Measurements from ENCODE around the gene SFR1. TPM values are rescaled to one million over a fixed set of nuclear protein-coding genes. Genes with fewer than 3 reads are reported as not detected.

Gene SFR1
- total and polyA plus RNA-seq, 4 donors = 0.83 to 5.5 (median 1.6) TPM

GRCh38 chr10:104081998-104082397 lies 40.0 kb upstream of the SFR1 start:
- no peak for TF ChIP-seq FOXA1 (IDR thresholded peaks at IDR 0.05)
- TF ChIP-seq FOXA2 (IDR thresholded peaks at IDR 0.05) = no peak
- TF ChIP-seq ZBTB33 (IDR thresholded peaks at IDR 0.05) = no peak
- no peak for TF ChIP-seq MAX (IDR thresholded peaks at IDR 0.05)
- no peak for TF ChIP-seq EGR1 (IDR thresholded peaks at IDR 0.05; ENCODE audit: low read depth in 2 of 2)
- no peak for TF ChIP-seq SP1 (IDR thresholded peaks at IDR 0.05)
- TF ChIP-seq HNF4G (IDR thresholded peaks at IDR 0.05) = no peak
- no peak for TF ChIP-seq HNF4A (conservative IDR thresholded peaks at IDR 0.05)
- no peak for TF ChIP-seq ATF3 (IDR thresholded peaks at IDR 0.05)
- WGBS = 92% methylated on average over 5 of the region's 5 CpGs
- no peak for DNase-seq (ENCODE audit: low spot score)
- no peaks in the 10 kb centered on the region for H3K9me3 ChIP-seq (ENCODE audit: control insufficient read depth in 4 of 4, low read length in 3 of 4)
- H3K27me3 ChIP-seq (ENCODE audit: control insufficient read depth in 4 of 4, insufficient read depth in 4 of 4, low read length in 3 of 4) = no peaks in the 10 kb centered on the region
- no peak overlapping the region for H3K9ac ChIP-seq (ENCODE audit: low read depth in 1 of 2, low read length in 2 of 2)
- H3K4me3 ChIP-seq (ENCODE audit: low read depth in 1 of 3, low read length in 3 of 3) = no peak overlapping the region
- H3K27ac ChIP-seq (ENCODE audit: low read depth in 1 of 2, low read length in 2 of 2) = no peak overlapping the region
- H3K4me1 ChIP-seq (ENCODE audit: control insufficient read depth in 4 of 4, insufficient read depth in 4 of 4, low read length in 3 of 4) = no peaks in the 10 kb centered on the region
- no peaks in the 10 kb centered on the region for H3K36me3 ChIP-seq (ENCODE audit: control insufficient read depth in 4 of 4, insufficient read depth in 3 of 4, low read depth in 1 of 4, low read length in 3 of 4)

GRCh38 chr10:104084482-104085142 lies 37.4 kb upstream of the SFR1 start:
- 86% methylated on average over 5 of the region's 5 CpGs for WGBS
- Histone ChIP-seq H3K27me3 (ENCODE audit: control insufficient read depth in 4 of 4, insufficient read depth in 4 of 4, low read length in 3 of 4) (no peaks in the 10 kb centered on the region), H3K27ac (ENCODE audit: low read depth in 1 of 2, low read length in 2 of 2) (no peak overlapping the region), H3K4me3 (ENCODE audit: low read depth in 1 of 3, low read length in 3 of 3) (no peak overlapping the region), H3K4me1 (ENCODE audit: control insufficient read depth in 4 of 4, insufficient read depth in 4 of 4, low read length in 3 of 4) (no peaks in the 10 kb centered on the region), H3K9me3 (ENCODE audit: control insufficient read depth in 4 of 4, low read length in 3 of 4) (no peaks in the 10 kb centered on the region), H3K36me3 (ENCODE audit: control insufficient read depth in 4 of 4, insufficient read depth in 3 of 4, low read depth in 1 of 4, low read length in 3 of 4) (no peaks in the 10 kb centered on the region), H3K9ac (ENCODE audit: low read depth in 1 of 2, low read length in 2 of 2) (no peak overlapping the region)
- no peak for DNase-seq (ENCODE audit: low spot score)
- TF ChIP-seq EGR1 (IDR thresholded peaks at IDR 0.05; ENCODE audit: low read depth in 2 of 2) = no peak

GRCh38 chr10:104085801-104086400 lies 36.1 kb upstream of the SFR1 start, which contains the start of gene COL17A1:
TSS of gene COL17A1 (minus strand) at chr10:104085880. CDS start at chr10:104080673, 5,207 bp downstream.
- Histone ChIP-seq H3K4me1 (ENCODE audit: control insufficient read depth in 4 of 4, insufficient read depth in 4 of 4, low read length in 3 of 4) (no peaks in the 10 kb centered on the region), H3K36me3 (ENCODE audit: control insufficient read depth in 4 of 4, insufficient read depth in 3 of 4, low read depth in 1 of 4, low read length in 3 of 4) (no peaks in the 10 kb centered on the region), H3K9me3 (ENCODE audit: control insufficient read depth in 4 of 4, low read length in 3 of 4) (no peaks in the 10 kb centered on the region), H3K4me3 (ENCODE audit: low read depth in 1 of 3, low read length in 3 of 3) (no peak within 1 kb of the TSS), H3K27ac (ENCODE audit: low read depth in 1 of 2, low read length in 2 of 2) (no peak within 1 kb of the TSS), H3K27me3 (ENCODE audit: control insufficient read depth in 4 of 4, insufficient read depth in 4 of 4, low read length in 3 of 4) (no peaks in the 10 kb centered on the region), H3K9ac (ENCODE audit: low read depth in 1 of 2, low read length in 2 of 2) (no peak within 1 kb of the TSS)
- WGBS = 82% methylated on average over 3 of the region's 3 CpGs
- DNase-seq (ENCODE audit: low spot score) = no peak
- TF ChIP-seq HNF4G (IDR thresholded peaks at IDR 0.05) (no peak), FOXA2 (IDR thresholded peaks at IDR 0.05) (no peak), JUND (IDR thresholded peaks at IDR 0.05) (no peak), YY1 (IDR thresholded peaks at IDR 0.05) (no peak), FOXA1 (IDR thresholded peaks at IDR 0.05) (no peak), RXRA (IDR thresholded peaks at IDR 0.05) (no peak), ZBTB33 (IDR thresholded peaks at IDR 0.05) (no peak), TAF1 (conservative IDR thresholded peaks at IDR 0.05) (no peak), HNF4A (conservative IDR thresholded peaks at IDR 0.05) (no peak), REST (IDR thresholded peaks at IDR 0.05) (no peak), ATF3 (IDR thresholded peaks at IDR 0.05) (no peak), CTCF (IDR thresholded peaks at IDR 0.05; ENCODE audit: low read depth, low read length, missing input control) (no peak), GABPA (IDR thresholded peaks at IDR 0.05 in 1 of 2, conservative IDR thresholded peaks at IDR 0.05 in 1 of 2) (no peak)
